ENCODE measurements around the gene SDR42E2.

SDR42E2 gene

GRCh38 chr16:22222006-22222405 is 59.7 kb downstream of the SDR42E2 start:
- Histone ChIP-seq H4K20me1 (ENCODE audit: insufficient read depth, low read length) (peaks cover 7% of the 10 kb centered on the region; the same call in 1 of the 2 replicates), H2AFZ (ENCODE audit: low read depth, low read length) (no peak overlapping the region), H3K9me3 (ENCODE audit: insufficient read depth, low read length, severe bottlenecking) (no peaks in the 10 kb centered on the region), H3K4me3 (ENCODE audit: low read depth in 1 of 2, low read length in 2 of 2) (no peak overlapping the region), H3K27me3 (ENCODE audit: insufficient read depth, low read length, poor library complexity) (no peaks in the 10 kb centered on the region), H3K9ac (ENCODE audit: low read depth, low read length) (no peak overlapping the region), H3K4me2 (ENCODE audit: insufficient read depth, low read length) (no peak overlapping the region), H3K4me1 (ENCODE audit: insufficient read depth, low read length) (no peaks in the 10 kb centered on the region), H3K36me3 (ENCODE audit: insufficient read depth, low read length) (peaks cover 10% of the 10 kb centered on the region), H3K27ac (ENCODE audit: low read length) (no peak overlapping the region), H3K79me2 (ENCODE audit: insufficient read depth, low read length) (peaks cover 4% of the 10 kb centered on the region; the same call in 1 of the 2 replicates)
- ATAC-seq (ENCODE audit: insufficient read depth, low read depth) (no peak), DNase-seq (no peak)
- TF ChIP-seq EZH2 (IDR thresholded peaks at IDR 0.05; ENCODE audit: borderline replicate concordance, low read depth, low read length, severe bottlenecking) (no peak), CTCF (IDR thresholded peaks at IDR 0.05; ENCODE audit: borderline replicate concordance, extremely low read depth, low read length, poor library complexity, severe bottlenecking) (no peak)

- no peaks in the 10 kb centered on the region for H3K27me3 ChIP-seq (ENCODE audit: insufficient read depth, low read length, poor library complexity)
These were observed 60.7 kb downstream of the SDR42E2 start for GRCh38 chr16:22222998-22223397.

GRCh38 chr16:22225060-22225459 is 62.8 kb downstream of the SDR42E2 start:
- H3K4me2 ChIP-seq (ENCODE audit: insufficient read depth, low read length): no peak overlapping the region
- H3K9me3 ChIP-seq (ENCODE audit: insufficient read depth, low read length, severe bottlenecking): no peaks in the 10 kb centered on the region
- peaks cover 4% of the 10 kb centered on the region; the same call in 1 of the 2 replicates for H3K79me2 ChIP-seq (ENCODE audit: insufficient read depth, low read length)
- H3K27me3 ChIP-seq (ENCODE audit: insufficient read depth, low read length, poor library complexity): no peaks in the 10 kb centered on the region
- H3K4me3 ChIP-seq (ENCODE audit: low read depth in 1 of 2, low read length in 2 of 2): no peak overlapping the region
- DNase-seq (no peak), ATAC-seq (ENCODE audit: insufficient read depth, low read depth) (no peak)
- H4K20me1 ChIP-seq (ENCODE audit: insufficient read depth, low read length): 0 out of 2 replicates have a peak, but pooled peaks cover 4% of the 10 kb centered on the region
- H3K9ac ChIP-seq (ENCODE audit: low read depth, low read length): no peak overlapping the region
- peaks cover 16% of the 10 kb centered on the region for H3K36me3 ChIP-seq (ENCODE audit: insufficient read depth, low read length)
- no peaks in the 10 kb centered on the region for H3K4me1 ChIP-seq (ENCODE audit: insufficient read depth, low read length)
- H3K27ac ChIP-seq (ENCODE audit: low read length): no peak overlapping the region
- TF ChIP-seq CTCF (IDR thresholded peaks at IDR 0.05; ENCODE audit: borderline replicate concordance, extremely low read depth, low read length, poor library complexity, severe bottlenecking) (no peak), EZH2 (IDR thresholded peaks at IDR 0.05; ENCODE audit: borderline replicate concordance, low read depth, low read length, severe bottlenecking) (no peak)
- no peak overlapping the region for H2AFZ ChIP-seq (ENCODE audit: low read depth, low read length)

More at GRCh38 chr16:22222998-22223397, 60.7 kb downstream of the SDR42E2 start:
- no peak overlapping the region for H3K4me3 ChIP-seq (ENCODE audit: low read depth in 1 of 2, low read length in 2 of 2)
- DNase-seq (no peak), ATAC-seq (ENCODE audit: insufficient read depth, low read depth) (no peak)
- H4K20me1 ChIP-seq (ENCODE audit: insufficient read depth, low read length): peaks cover 7% of the 10 kb centered on the region; the same call in 1 of the 2 replicates
- H3K79me2 ChIP-seq (ENCODE audit: insufficient read depth, low read length): peaks cover 4% of the 10 kb centered on the region; the same call in 1 of the 2 replicates
- H3K27ac ChIP-seq (ENCODE audit: low read length): no peak overlapping the region
- H3K4me1 ChIP-seq (ENCODE audit: insufficient read depth, low read length): no peaks in the 10 kb centered on the region
- no peak overlapping the region for H2AFZ ChIP-seq (ENCODE audit: low read depth, low read length)
- TF ChIP-seq EZH2 (IDR thresholded peaks at IDR 0.05; ENCODE audit: borderline replicate concordance, low read depth, low read length, severe bottlenecking) (no peak), CTCF (IDR thresholded peaks at IDR 0.05; ENCODE audit: borderline replicate concordance, extremely low read depth, low read length, poor library complexity, severe bottlenecking) (no peak)
- H3K36me3 ChIP-seq (ENCODE audit: insufficient read depth, low read length): peaks cover 10% of the 10 kb centered on the region
- H3K4me2 ChIP-seq (ENCODE audit: insufficient read depth, low read length): no peak overlapping the region
- H3K9me3 ChIP-seq (ENCODE audit: insufficient read depth, low read length, severe bottlenecking): no peaks in the 10 kb centered on the region
- no peak overlapping the region for H3K9ac ChIP-seq (ENCODE audit: low read depth, low read length)
